ENCODE data around the gene ALDH1A2. TPM values are rescaled to one million over a fixed set of nuclear protein-coding genes. Genes with fewer than 3 reads are reported as not detected.

Gene ALDH1A2
- total RNA-seq (2014; rRNA removed; shearing (Covaris generic)), result not detected in 2 replicates

GRCh38 chr15:58065445-58066041, at the start of gene ALDH1A2:
ALDH1A2 (minus strand) TSS chr15:58065711; CDS start chr15:58065650, 61 bp downstream.

Other genes with a start within 250 kb of the ALDH1A2 start
- gene AQP9, start 72.7 kb upstream of the ALDH1A2 start, total RNA-seq (2014; rRNA removed; shearing (Covaris generic)), result not detected in 2 replicates